HepG2 (cell line): Measurements from ENCODE around the gene ANKRD13D. TPM values are rescaled to one million over a fixed set of nuclear protein-coding genes. Genes with fewer than 3 reads are reported as not detected.

Source experiments
- ARID4A ChIP-seq: sonication (generic); formaldehyde crosslinking; IDR thresholded peaks from 2 replicates; pipeline ENCODE4 v1.5.0; 2020; ENCODE audit warnings: mild to moderate bottlenecking, missing genetic modification reagents, borderline replicate concordance
- BRCA1 ChIP-seq: sonication (generic); formaldehyde crosslinking; IDR thresholded peaks from 2 replicates; pipeline ENCODE4 v1.4.0; 2020; ENCODE audit warnings: missing genetic modification reagents
- ELK4 ChIP-seq: sonication (generic); formaldehyde crosslinking; IDR thresholded peaks from 2 replicates; pipeline ENCODE4 v1.9.0; 2021; ENCODE audit warnings: missing genetic modification reagents, borderline replicate concordance
- FOXO1 ChIP-seq: sonication (generic); formaldehyde crosslinking; IDR thresholded peaks from 2 replicates; pipeline ENCODE4 v1.4.0; 2020; ENCODE audit warnings: missing genetic modification reagents
- FUBP1 ChIP-seq: sonication (generic); formaldehyde crosslinking; IDR thresholded peaks from 2 replicates; pipeline ENCODE4 v1.5.1; 2020; ENCODE audit warnings: missing genetic modification reagents, mild to moderate bottlenecking, borderline replicate concordance
- IRF9 ChIP-seq: sonication (generic); formaldehyde crosslinking; IDR thresholded peaks from 2 replicates; pipeline ENCODE4 v1.8.0; 2022; ENCODE audit warnings: missing genetic modification reagents, mild to moderate bottlenecking, borderline replicate concordance
- NFE2L1 ChIP-seq: sonication (generic); formaldehyde crosslinking; IDR thresholded peaks from 2 replicates; pipeline ENCODE4 v1.4.0; 2020; ENCODE audit warnings: missing genetic modification reagents, mild to moderate bottlenecking, borderline replicate concordance
- NONO ChIP-seq, 2 experiments: fragments of 450-650 bp in 1 of 2; sonication (generic) in 1 of 2; formaldehyde crosslinking in 1 of 2; IDR thresholded peaks in 1 of 2; conservative IDR thresholded peaks in 1 of 2; 2 replicates each; pipeline versions ENCODE4 v1.6.1 to v1.8.0; 2017 to 2022; ENCODE audit warnings: mild to moderate bottlenecking in 1 of 2, missing genetic modification reagents in 1 of 2, moderate library complexity in 1 of 2
- POLR2G ChIP-seq: fragments of 200-400 bp; formaldehyde crosslinking; IDR thresholded peaks from 2 replicates; pipeline ENCODE4 v1.6.1; 2018; ENCODE audit warnings: mild to moderate bottlenecking, low read depth, low read length, moderate library complexity
- SIN3A ChIP-seq: IDR thresholded peaks from 2 replicates; pipeline ENCODE4 v1.6.1; 2011; ENCODE audit warnings: low read depth, mild to moderate bottlenecking, control low read depth, low read length, borderline replicate concordance
- SPEN ChIP-seq: sonication (generic); formaldehyde crosslinking; IDR thresholded peaks from 2 replicates; pipeline ENCODE4 v1.5.1; 2020; ENCODE audit warnings: low read depth, mild to moderate bottlenecking, missing genetic modification reagents
- YEATS4 ChIP-seq: sonication (generic); formaldehyde crosslinking; IDR thresholded peaks from 2 replicates; pipeline ENCODE4 v1.4.0; 2020; ENCODE audit warnings: missing genetic modification reagents, borderline replicate concordance
- ZNF17 ChIP-seq: sonication (generic); formaldehyde crosslinking; IDR thresholded peaks from 2 replicates; pipeline ENCODE4 v1.5.0; 2020; ENCODE audit warnings: mild to moderate bottlenecking, missing genetic modification reagents
- ZNF354B ChIP-seq: sonication (generic); formaldehyde crosslinking; IDR thresholded peaks from 2 replicates; pipeline ENCODE4 v1.8.0; 2022; ENCODE audit warnings: mild to moderate bottlenecking, missing genetic modification reagents
- ZNF598 ChIP-seq: sonication (generic); formaldehyde crosslinking; IDR thresholded peaks from 2 replicates; pipeline ENCODE4 v1.5.1; 2020; ENCODE audit warnings: mild to moderate bottlenecking, missing genetic modification reagents, borderline replicate concordance
- ZNF670 ChIP-seq: sonication (generic); formaldehyde crosslinking; IDR thresholded peaks from 2 replicates; pipeline ENCODE4 v1.8.0; 2022; ENCODE audit warnings: mild to moderate bottlenecking, missing genetic modification reagents, borderline replicate concordance
- ZNF737 ChIP-seq: sonication (generic); formaldehyde crosslinking; IDR thresholded peaks from 2 replicates; pipeline ENCODE4 v1.5.0; 2020; ENCODE audit warnings: missing genetic modification reagents, mild to moderate bottlenecking, borderline replicate concordance
- ZNF784 ChIP-seq: sonication (generic); formaldehyde crosslinking; IDR thresholded peaks from 2 replicates; pipeline ENCODE4 v1.5.1; 2020; ENCODE audit warnings: missing genetic modification reagents, mild to moderate bottlenecking, borderline replicate concordance
- polyA plus RNA-seq, 8 experiments: library from polyadenylated mRNA; depleted of rRNA in 3 of 8; stranded (reverse) in 7 of 8; unstranded in 1 of 8; fragments of >200 nt; fragmentation: Illumina TruSeq in 4 of 8; extraction: Trizol in 4 of 8; gene quantifications; 2 replicates each; pipeline versions ENCODE4 v1.2.1 to v1.2.3, GENCODE V29; 2011 to 2016; ENCODE audit warnings: low read depth in 4 of 8, missing spikeins in 1 of 8, mixed read lengths in 1 of 8; ENCODE audit not compliant: insufficient read depth in 1 of 8
- total RNA-seq, 5 experiments: library from RNA; depleted of rRNA; stranded (reverse); fragments of >200 nt; fragmentation: Illumina TruSeq; extraction: Trizol; gene quantifications; 2 replicates each; pipeline ENCODE4 v1.2.3, GENCODE V29; 2016; ENCODE audit warnings: low read depth in 1 of 5

The ANKRD13D gene
- total and polyA plus RNA-seq, 2 of the 13 experiments (the other 11 are each of a cell fraction or from before 2014, with no cell fraction given) = 18.6 to 27.3 TPM

- TF ChIP-seq ZNF784 (CRISPR knock-in tag) (peak; percentile 37; the same call in 1 of the 2 replicates), YEATS4 (0 out of 2 replicates have a peak, but pooled peaks have one; percentile 1), NFE2L1 (CRISPR knock-in tag) (0 out of 2 replicates have a peak, but pooled peaks have one; percentile 55), ZNF670 (CRISPR knock-in tag) (no peak), FOXO1 (CRISPR knock-in tag) (peak; percentile 7; the same call in 1 of the 2 replicates), FUBP1 (CRISPR knock-in tag) (no peak), NONO (IDR thresholded peaks at IDR 0.05) (no peak), NONO (CRISPR knock-in tag; conservative IDR thresholded peaks at IDR 0.05) (no peak; the same call in 1 of the 2 replicates), ARID4A (peak; percentile 87), ZNF17 (no peak), ELK4 (CRISPR knock-in tag) (0 out of 2 replicates have a peak, but pooled peaks have one; percentile 23), SPEN (CRISPR knock-in tag) (0 out of 2 replicates have a peak, but pooled peaks have one; percentile 15), SIN3A (peak; percentile 26; the same call in 1 of the 2 replicates), ZNF354B (CRISPR knock-in tag) (no peak), ZNF598 (CRISPR knock-in tag) (peak; percentile 16; the same call in 1 of the 2 replicates), BRCA1 (CRISPR knock-in tag) (no peak), IRF9 (peak; percentile 78), ZNF737 (CRISPR knock-in tag) (peak; percentile 38; the same call in 1 of the 2 replicates), POLR2G (no peak)
Measured at GRCh38 chr11:67317888-67318555, 28.9 kb downstream of the ANKRD13D start (continued).
